HL-60 (cell line): Measurements from ENCODE around the gene NRAS.

Experiments
- DNase-seq, 2 experiments: peaks; one replicate each; pipeline ENCODE4 v3.0.0-alpha.2; 2010 to 2020; ENCODE audit warnings: low read depth in 1 of 2, low spot score in 1 of 2
- H3K27ac ChIP-seq: fragments of 250-450 bp; sonication (Bioruptor Pico); replicated peaks from 2 replicates; pipeline ENCODE4 v1.5.1; 2020; ENCODE audit warnings: mild to moderate bottlenecking, moderate library complexity
- H3K27me3 ChIP-seq: fragments of 250-450 bp; sonication (Bioruptor Pico); 2 replicates; pipeline ENCODE4 v1.5.1; 2021; ENCODE audit warnings: mild to moderate bottlenecking, moderate library complexity; ENCODE audit not compliant: insufficient read depth, poor library complexity, severe bottlenecking
- H3K4me3 ChIP-seq: replicated peaks from 2 replicates; pipeline ENCODE4 v1.5.1; 2011; ENCODE audit warnings: mild to moderate bottlenecking, control low read depth, low read length; ENCODE audit not compliant: insufficient read depth
- CTCF ChIP-seq: IDR thresholded peaks from one replicate; pipeline ENCODE4 v1.5.1; 2011; ENCODE audit warnings: low read length, control low read depth, inconsistent platforms; ENCODE audit not compliant: insufficient read depth
- GABPA ChIP-seq: IDR thresholded peaks from 2 replicates; pipeline ENCODE4 v1.6.1; 2012; ENCODE audit warnings: low read depth
- POLR2AphosphoS5 ChIP-seq: IDR thresholded peaks from 2 replicates; pipeline ENCODE4 v1.6.1; 2012; ENCODE audit warnings: low read depth
- REST ChIP-seq: IDR thresholded peaks from 2 replicates; pipeline ENCODE4 v1.6.1; 2012; ENCODE audit warnings: low read depth; ENCODE audit not compliant: insufficient replicate concordance
- SPI1 ChIP-seq: IDR thresholded peaks from 2 replicates; pipeline ENCODE4 v1.6.1; 2012; ENCODE audit warnings: low read depth, mild to moderate bottlenecking, borderline replicate concordance
- long read RNA-seq: library from polyadenylated mRNA; unstranded; transcript quantifications from one replicate; pipeline ENCODE4 v2.0.0, GENCODE V29; 2020

Gene NRAS
- long read RNA-seq, full-length matches to known transcripts, result 142 of 163 reads
- long read RNA-seq, partial matches to known transcripts, result 0 of 163 reads
- long read RNA-seq, other reads (novel, unspliced or antisense), result 21 of 163 reads

GRCh38 chr1:114716304-114717170 is at the start of gene NRAS:
Gene NRAS, minus strand, starts transcription at chr1:114716771. Its CDS starts 611 bp downstream, at chr1:114716160.
- Histone ChIP-seq H3K27ac (peak within 1 kb of the TSS; percentile 92), H3K27me3 (no peaks in the 10 kb centered on the region), H3K4me3 (peak within 1 kb of the TSS; percentile 94)
- peak; percentile 69 to 92 for DNase-seq
- peak; percentile 57 for TF ChIP-seq GABPA
- TF ChIP-seq SPI1, result no peak
- no peak for TF ChIP-seq CTCF
- peak; percentile 92 for TF ChIP-seq POLR2AphosphoS5
- no peak for TF ChIP-seq REST

GRCh38 chr1:114764689-114765088 is 48.1 kb upstream of the NRAS start:
- no peak overlapping the region for H3K27ac ChIP-seq
- no peak for DNase-seq
- no peaks in the 10 kb centered on the region for H3K27me3 ChIP-seq
- TF ChIP-seq GABPA (no peak), SPI1 (no peak), REST (no peak), CTCF (no peak), POLR2AphosphoS5 (no peak)
- no peak overlapping the region for H3K4me3 ChIP-seq

- peak overlapping the region; percentile 99 for H3K27ac ChIP-seq
- H3K4me3 ChIP-seq, result peak overlapping the region; percentile 91
- TF ChIP-seq CTCF (no peak), POLR2AphosphoS5 (no peak), GABPA (no peak), REST (no peak), SPI1 (no peak)
- peak in 1 of 2 experiments; percentile 61 for DNase-seq
- H3K27me3 ChIP-seq, result no peaks in the 10 kb centered on the region
These were observed 41.8 kb upstream of the NRAS start for GRCh38 chr1:114758256-114758832.
